Activated CD4-positive, alpha-beta T cell treated with anti-CD3 and anti-CD28 coated beads, Interleukin-2, amount 10 ng/mL, durations not matched to agents 7 days and 5 days (primary cell): ENCODE results near the gene NBEAL1. TPM values are rescaled to one million over a fixed set of nuclear protein-coding genes. Genes with fewer than 3 reads are reported as not detected.
"Not testable (repeated sequence)": the region's sequence is repeated elsewhere in the genome, so short reads cannot be mapped to it uniquely, and the experiment has no call there.

Experiments
- CTCF ChIA-PET: fragments of 350-600 bp; sonication (Branson Sonifier 250); formaldehyde crosslinking; loops from one replicate; lab custom pipeline; 2021; ENCODE audit warnings: antibody characterized with exemption; lab: Charles Lee
- POLR2A ChIA-PET: fragments of 350-600 bp; sonication (Branson Sonifier 250); formaldehyde crosslinking; loops from one replicate; lab custom pipeline; 2021; ENCODE audit warnings: antibody characterized with exemption; lab: Charles Lee
- DNase-seq: peaks from one replicate; pipeline ENCODE4 v3.0.0-alpha.2; 2020
- H3K27ac Mint-ChIP-seq: one replicate; pipeline ENCODE4 v1.8.0; 2021; ENCODE audit warnings: mild to moderate bottlenecking, moderate library complexity, mixed read lengths
- H3K27me3 Mint-ChIP-seq: one replicate; pipeline ENCODE4 v1.8.0; 2021; ENCODE audit warnings: mixed read lengths
- H3K36me3 Mint-ChIP-seq: one replicate; pipeline ENCODE4 v1.8.0; 2021; ENCODE audit warnings: low read depth, mixed read lengths
- H3K4me1 Mint-ChIP-seq: one replicate; pipeline ENCODE4 v1.8.0; 2021; ENCODE audit warnings: mixed read lengths
- H3K4me3 Mint-ChIP-seq: one replicate; pipeline ENCODE4 v1.8.0; 2021; ENCODE audit warnings: mild to moderate bottlenecking, moderate library complexity, mixed read lengths
- H3K9me3 Mint-ChIP-seq: one replicate; pipeline ENCODE4 v1.8.0; 2021; ENCODE audit warnings: mixed read lengths
- total RNA-seq, 2 experiments: library from RNA; stranded (reverse); gene quantifications; one replicate each; pipeline ENCODE4 v1.2.3, GENCODE V29; 2021

NBEAL1 gene
- total RNA-seq, 2 experiments from 2014 or later, result 8.3 to 13.2 TPM

GRCh38 chr2:203201426-203201825, 186.8 kb downstream of the NBEAL1 start:
- Mint-ChIP-seq H3K36me3 (no peaks in the 10 kb centered on the region), H3K4me1 (no peaks in the 10 kb centered on the region), H3K4me3 (no peak overlapping the region), H3K9me3 (no peaks in the 10 kb centered on the region), H3K27ac (no peak overlapping the region), H3K27me3 (no peaks in the 10 kb centered on the region)
- POLR2A ChIA-PET, result interaction anchor here (0.6 kb wide), 1 partner anchor 507 kb away, joined by 4 read pairs; no protein-coding TSS in a partner anchor
- CTCF ChIA-PET, result interaction anchor here (0.6 to 1.5 kb wide), 3 partner anchors 24 to 841 kb away, joined by 3 read pairs; no protein-coding TSS in a partner anchor
- no peak for DNase-seq

- Mint-ChIP-seq H3K27me3 (no peaks in the 10 kb centered on the region), H3K4me3 (no peak overlapping the region), H3K9me3 (no peaks in the 10 kb centered on the region), H3K4me1 (peaks cover 7% of the 10 kb centered on the region), H3K27ac (no peak overlapping the region), H3K36me3 (no peaks in the 10 kb centered on the region)
- ChIA-PET CTCF (no interaction called here), POLR2A (no interaction called here)
- DNase-seq, result no peak
These were observed 194.9 kb downstream of the NBEAL1 start for GRCh38 chr2:203209538-203209937.

GRCh38 chr2:203225423-203226039, 210.9 kb downstream of the NBEAL1 start:
- CTCF ChIA-PET, result interaction anchor here (0.6 to 2.7 kb wide), 5 partner anchors 9 to 1082 kb away, joined by 3 to 12 read pairs (median 4); partner anchors contain the start of gene CYP20A1
- Mint-ChIP-seq H3K9me3 (peaks cover 3% of the 10 kb centered on the region), H3K4me1 (no peaks in the 10 kb centered on the region), H3K36me3 (peaks cover 5% of the 10 kb centered on the region), H3K4me3 (no peak overlapping the region), H3K27ac (no peak overlapping the region), H3K27me3 (no peaks in the 10 kb centered on the region)
- POLR2A ChIA-PET, result no interaction called here
- DNase-seq, result peak; percentile 33

GRCh38 chr2:203229674-203230073, 215.0 kb downstream of the NBEAL1 start:
- CTCF ChIA-PET, result interaction anchor here (0.6 kb wide), 2 partner anchors 90 to 197 kb away, joined by 3 read pairs; no protein-coding TSS in a partner anchor
- H3K27me3 Mint-ChIP-seq, H3K4me3 Mint-ChIP-seq, H3K27ac Mint-ChIP-seq, H3K36me3 Mint-ChIP-seq, H3K4me1 Mint-ChIP-seq, POLR2A ChIA-PET, H3K9me3 Mint-ChIP-seq, DNase-seq: not testable (repeated sequence)

GRCh38 chr2:203237346-203238238, 222.9 kb downstream of the NBEAL1 start:
- DNase-seq, result no peak
- peak overlapping the region; percentile 92 for H3K4me3 Mint-ChIP-seq
- ChIA-PET POLR2A (no interaction called here), CTCF (interaction anchor here (0.7 to 3.5 kb wide), 6 partner anchors 12 to 890 kb away, joined by 3 to 12 read pairs (median 4); partner anchors contain the start of genes CARF and WDR12)
- H3K36me3 Mint-ChIP-seq, result peaks cover 19% of the 10 kb centered on the region
- no peaks in the 10 kb centered on the region for H3K9me3 Mint-ChIP-seq
- no peaks in the 10 kb centered on the region for H3K27me3 Mint-ChIP-seq
- H3K4me1 Mint-ChIP-seq, result peaks cover 29% of the 10 kb centered on the region
- peak overlapping the region; percentile 100 for H3K27ac Mint-ChIP-seq

GRCh38 chr2:203238292-203238703, 223.6 kb downstream of the NBEAL1 start:
- H3K36me3 Mint-ChIP-seq, result peaks cover 25% of the 10 kb centered on the region
- H3K27me3 Mint-ChIP-seq, result no peaks in the 10 kb centered on the region
- H3K9me3 Mint-ChIP-seq, result no peaks in the 10 kb centered on the region
- H3K4me3 Mint-ChIP-seq, result peak overlapping the region; percentile 92
- peak overlapping the region; percentile 100 for H3K27ac Mint-ChIP-seq
- ChIA-PET POLR2A (interaction anchor here (0.7 kb wide), 1 partner anchor 1976 kb away, joined by 3 read pairs; no protein-coding TSS in a partner anchor), CTCF (interaction anchor here (0.7 to 3.5 kb wide), 8 partner anchors 10 to 889 kb away, joined by 3 to 12 read pairs (median 4); partner anchors contain the start of genes CARF and WDR12)
- peaks cover 32% of the 10 kb centered on the region for H3K4me1 Mint-ChIP-seq
- no peak for DNase-seq

GRCh38 chr2:203238704-203239526, 224.2 kb downstream of the NBEAL1 start, which contains the start of gene CYP20A1:
Gene CYP20A1, plus strand, starts transcription at chr2:203239018. Its CDS starts 45 bp downstream, at chr2:203239063.
- CTCF ChIA-PET, result interaction anchor here (0.6 to 3.5 kb wide), 10 partner anchors 9 to 889 kb away, joined by 3 to 12 read pairs (median 4); partner anchors contain the start of genes CARF and WDR12
- Mint-ChIP-seq H3K4me3 (peak within 1 kb of the TSS; percentile 92), H3K4me1 (peaks cover 34% of the 10 kb centered on the region), H3K9me3 (no peaks in the 10 kb centered on the region), H3K36me3 (peaks cover 29% of the 10 kb centered on the region), H3K27ac (peak within 1 kb of the TSS; percentile 100), H3K27me3 (no peaks in the 10 kb centered on the region)
- POLR2A ChIA-PET, result interaction anchor here (0.7 to 0.9 kb wide), 3 partner anchors 225 to 1977 kb away, joined by 3 to 4 read pairs (median 4); no protein-coding TSS in a partner anchor
- peak; percentile 96 for DNase-seq

GRCh38 chr2:203240491-203240890, 225.8 kb downstream of the NBEAL1 start:
- POLR2A ChIA-PET, result interaction anchor here (0.6 kb wide), 1 partner anchor 20 kb away, joined by 3 read pairs; no protein-coding TSS in a partner anchor
- peaks cover 37% of the 10 kb centered on the region for H3K4me1 Mint-ChIP-seq
- no peaks in the 10 kb centered on the region for H3K27me3 Mint-ChIP-seq
- H3K4me3 Mint-ChIP-seq, result peak overlapping the region; percentile 92
- H3K36me3 Mint-ChIP-seq, result peaks cover 37% of the 10 kb centered on the region
- H3K27ac Mint-ChIP-seq, result peak overlapping the region; percentile 100
- no peak for DNase-seq
- CTCF ChIA-PET, result interaction anchor here (1.9 to 3.5 kb wide), 3 partner anchors 10 to 15 kb away, joined by 5 to 12 read pairs (median 10); no protein-coding TSS in a partner anchor
- no peaks in the 10 kb centered on the region for H3K9me3 Mint-ChIP-seq

- ChIA-PET CTCF (no interaction called here), POLR2A (no interaction called here)
- no peak overlapping the region for H3K27ac Mint-ChIP-seq
- H3K4me1 Mint-ChIP-seq, result peaks cover 44% of the 10 kb centered on the region
- peaks cover 47% of the 10 kb centered on the region for H3K36me3 Mint-ChIP-seq
- H3K27me3 Mint-ChIP-seq, result no peaks in the 10 kb centered on the region
- H3K9me3 Mint-ChIP-seq, result no peaks in the 10 kb centered on the region
- no peak for DNase-seq
- H3K4me3 Mint-ChIP-seq, result no peak overlapping the region
These were observed 227.8 kb downstream of the NBEAL1 start for GRCh38 chr2:203242518-203242917.

- H3K27ac Mint-ChIP-seq, result peak overlapping the region; percentile 25
- H3K9me3 Mint-ChIP-seq, result no peaks in the 10 kb centered on the region
- ChIA-PET CTCF (no interaction called here), POLR2A (no interaction called here)
- no peaks in the 10 kb centered on the region for H3K27me3 Mint-ChIP-seq
- no peak for DNase-seq
- no peak overlapping the region for H3K4me3 Mint-ChIP-seq
- H3K4me1 Mint-ChIP-seq, result peaks cover 18% of the 10 kb centered on the region
- peaks cover 44% of the 10 kb centered on the region for H3K36me3 Mint-ChIP-seq
These were observed 232.0 kb downstream of the NBEAL1 start for GRCh38 chr2:203246646-203247045.

- H3K27ac Mint-ChIP-seq, result no peak overlapping the region
- DNase-seq, result no peak
- H3K4me1 Mint-ChIP-seq, result no peaks in the 10 kb centered on the region
- peaks cover 3% of the 10 kb centered on the region for H3K9me3 Mint-ChIP-seq
- H3K27me3 Mint-ChIP-seq, result no peaks in the 10 kb centered on the region
- POLR2A ChIA-PET, result no interaction called here
- peaks cover 42% of the 10 kb centered on the region for H3K36me3 Mint-ChIP-seq
- CTCF ChIA-PET, result interaction anchor here (0.9 kb wide), 1 partner anchor 13 kb away, joined by 5 read pairs; the partner anchor contains the start of gene CYP20A1
- H3K4me3 Mint-ChIP-seq, result no peak overlapping the region
These were observed 238.1 kb downstream of the NBEAL1 start for GRCh38 chr2:203252818-203253217.
